HG02973 (cell line): ENCODE results near the gene RELA.
A peak's percentile ranks its signal among the peaks of the same experiment; 100 is the strongest.
"Not testable (repeated sequence)": the region's sequence is repeated elsewhere in the genome, so short reads cannot be mapped to it uniquely, and the experiment has no call there.

Source experiments
- ATAC-seq: cut with Tn5 transposase; IDR thresholded peaks from one replicate; pipeline ENCODE4 v1.9.1; 2021; ENCODE audit warnings: moderate library complexity; ENCODE audit not compliant: unreplicated experiment

The RELA gene

DNA sequence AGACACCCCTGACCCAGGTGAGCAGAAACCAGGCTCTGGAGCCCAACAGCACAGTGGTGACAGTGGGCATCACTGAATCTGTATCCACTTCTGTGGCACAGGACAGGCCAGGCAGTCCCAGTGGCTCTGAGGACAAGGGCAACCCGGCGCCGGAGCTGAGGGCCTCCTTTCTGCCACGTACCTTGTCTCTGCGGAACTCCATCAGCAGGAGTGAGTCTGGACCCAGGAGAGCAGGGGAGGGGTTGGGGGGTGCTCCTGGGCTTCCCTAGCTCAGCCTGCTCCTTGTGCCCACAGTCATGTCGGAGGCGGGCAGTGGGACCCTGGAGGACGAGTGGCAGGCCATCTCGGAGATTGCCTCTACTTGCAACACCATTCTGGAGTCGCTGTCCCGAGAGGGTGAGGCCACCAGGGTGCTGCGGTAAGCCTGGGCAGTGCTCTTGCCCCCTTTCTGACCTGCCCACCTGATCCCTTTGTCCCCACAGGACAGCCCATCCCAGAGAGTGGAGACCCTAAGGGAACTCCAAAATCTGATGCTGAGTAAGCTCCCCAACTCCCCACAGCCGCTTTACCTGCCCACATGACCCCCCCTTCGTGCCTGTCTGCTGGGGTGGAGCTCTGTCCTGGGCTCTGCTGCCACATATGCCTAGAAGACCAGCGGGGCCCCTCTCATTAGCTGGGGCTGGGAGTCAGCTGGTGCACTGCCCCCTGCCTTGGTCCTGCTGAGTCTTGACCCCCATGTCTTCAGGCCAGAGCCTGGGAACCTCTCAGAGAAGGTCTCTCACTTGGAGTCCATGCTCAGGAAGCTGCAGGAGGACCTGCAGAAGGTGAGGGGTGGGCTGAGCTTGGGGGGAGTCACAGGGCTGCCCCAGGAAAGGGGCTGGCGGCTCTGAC lies 12.8 kb downstream of the RELA start:
- no peak for ATAC-seq

DNA sequence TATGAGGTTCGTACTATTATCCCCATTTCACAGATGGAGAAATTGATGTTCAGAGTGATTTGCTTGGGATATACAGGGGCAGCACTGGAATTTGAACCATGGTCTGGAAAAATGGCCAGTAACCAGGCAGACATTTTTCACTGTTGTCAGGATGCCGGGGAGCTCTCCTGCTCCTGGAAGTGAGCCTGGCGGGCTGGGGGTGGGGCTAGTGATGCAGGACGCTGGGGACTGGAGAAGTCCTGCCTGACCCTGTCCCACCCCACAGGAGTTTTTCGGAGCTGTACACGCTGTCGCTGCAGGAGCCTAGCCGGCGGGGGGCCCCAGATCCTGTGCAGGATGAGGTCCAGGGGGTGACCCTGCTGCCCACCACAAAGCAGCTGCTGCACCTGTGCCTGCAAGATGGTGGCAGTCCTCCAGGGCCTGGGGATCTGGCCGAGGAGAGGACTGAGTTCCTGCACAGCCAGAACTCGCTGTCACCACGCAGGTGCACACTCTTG lies 13.7 kb downstream of the RELA start:
- ATAC-seq, result no peak

DNA sequence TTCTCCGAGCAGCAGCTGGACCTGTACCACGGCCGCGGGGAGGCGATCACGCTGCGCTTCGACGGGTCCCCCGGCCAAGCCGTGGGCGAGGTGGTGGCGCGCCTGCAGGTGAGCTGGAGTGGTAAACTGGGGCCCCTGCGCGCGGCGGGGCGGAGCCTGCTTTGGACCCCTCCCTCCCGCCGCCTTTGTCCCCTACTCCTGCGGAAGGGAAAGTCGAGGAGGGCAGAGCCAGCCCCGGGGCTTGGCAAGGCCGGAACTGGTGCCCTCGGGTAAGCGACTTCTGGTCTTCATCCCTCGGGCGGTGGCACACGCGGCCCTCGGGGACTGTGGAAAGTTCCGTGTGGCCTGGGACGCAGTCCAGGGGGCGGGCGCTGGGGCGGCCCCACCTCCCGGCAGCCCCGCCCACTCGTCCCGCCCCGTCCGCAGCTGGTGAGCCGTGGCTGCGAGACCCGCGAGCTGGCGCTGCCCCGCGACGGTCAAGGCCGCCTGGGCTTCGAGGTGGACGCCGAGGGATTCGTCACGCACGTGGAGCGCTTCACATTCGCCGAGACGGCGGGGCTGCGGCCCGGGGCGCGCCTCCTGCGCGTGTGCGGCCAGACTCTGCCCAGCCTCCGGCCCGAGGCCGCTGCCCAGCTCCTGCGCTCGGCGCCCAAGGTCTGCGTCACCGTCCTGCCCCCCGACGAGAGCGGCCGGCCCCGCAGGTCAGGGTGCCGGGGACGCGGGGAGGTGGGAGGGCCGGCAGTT lies 15.6 kb downstream of the RELA start:
- ATAC-seq, result no peak

DNA sequence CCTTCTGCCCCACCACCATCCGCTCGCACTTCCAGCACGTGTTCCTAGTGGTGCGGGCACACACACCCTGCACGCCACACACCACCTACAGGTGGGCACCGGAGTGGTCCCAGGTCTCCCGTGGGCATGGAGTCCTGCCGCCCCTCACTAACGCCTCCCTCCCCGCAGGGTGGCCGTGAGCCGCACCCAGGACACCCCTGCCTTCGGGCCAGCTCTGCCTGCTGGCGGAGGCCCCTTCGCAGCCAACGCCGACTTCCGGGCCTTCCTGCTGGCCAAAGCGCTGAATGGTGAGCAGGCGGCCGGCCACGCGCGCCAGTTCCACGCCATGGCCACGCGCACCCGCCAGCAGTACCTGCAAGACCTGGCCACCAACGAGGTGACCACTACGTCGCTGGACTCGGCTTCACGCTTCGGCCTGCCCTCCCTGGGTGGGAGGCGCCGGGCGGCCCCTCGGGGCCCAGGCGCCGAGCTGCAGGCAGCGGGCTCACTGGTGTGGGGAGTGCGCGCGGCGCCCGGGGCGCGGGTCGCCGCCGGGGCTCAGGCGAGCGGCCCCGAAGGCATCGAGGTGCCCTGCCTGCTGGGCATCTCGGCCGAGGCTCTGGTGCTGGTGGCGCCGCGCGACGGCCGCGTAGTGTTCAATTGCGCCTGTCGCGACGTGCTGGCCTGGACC lies 16.3 kb downstream of the RELA start:
- no peak for ATAC-seq

DNA sequence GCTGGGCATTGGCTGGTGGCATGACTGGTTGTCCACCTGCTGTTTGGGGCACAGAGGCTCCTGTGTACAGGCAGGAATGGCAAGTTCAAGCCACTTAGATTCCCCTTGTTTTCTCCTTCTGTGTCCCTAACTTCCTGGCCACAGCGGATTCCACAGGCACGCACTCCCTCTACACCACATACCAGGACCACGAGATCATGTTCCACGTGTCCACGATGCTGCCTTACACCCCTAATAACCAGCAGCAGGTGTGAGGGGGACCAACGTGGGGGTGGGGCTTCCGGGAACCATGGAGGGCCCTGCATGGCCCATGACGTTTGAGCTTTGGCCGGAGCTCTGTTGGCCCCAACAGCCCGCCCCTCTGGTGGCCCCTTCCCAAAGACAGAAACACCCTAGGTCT lies 17.0 kb downstream of the RELA start:
- ATAC-seq, result no peak

DNA sequence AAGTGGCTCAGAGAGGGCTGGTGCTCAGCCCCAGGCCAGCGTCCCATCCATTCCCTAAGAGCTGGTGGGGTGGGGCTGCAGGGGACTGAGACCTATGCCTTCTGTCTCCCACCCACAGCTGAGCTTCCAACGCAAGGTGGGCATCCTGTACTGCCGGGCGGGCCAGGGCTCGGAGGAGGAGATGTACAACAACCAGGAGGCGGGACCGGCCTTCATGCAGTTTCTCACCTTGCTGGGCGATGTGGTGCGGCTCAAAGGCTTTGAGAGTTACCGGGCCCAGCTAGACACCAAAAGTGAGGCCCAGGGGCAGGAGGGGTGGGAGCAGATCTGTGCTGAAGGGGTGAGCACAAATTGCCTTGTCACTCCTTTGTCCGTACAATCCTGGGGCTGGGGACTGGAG lies 17.9 kb downstream of the RELA start:
- no peak for ATAC-seq

DNA sequence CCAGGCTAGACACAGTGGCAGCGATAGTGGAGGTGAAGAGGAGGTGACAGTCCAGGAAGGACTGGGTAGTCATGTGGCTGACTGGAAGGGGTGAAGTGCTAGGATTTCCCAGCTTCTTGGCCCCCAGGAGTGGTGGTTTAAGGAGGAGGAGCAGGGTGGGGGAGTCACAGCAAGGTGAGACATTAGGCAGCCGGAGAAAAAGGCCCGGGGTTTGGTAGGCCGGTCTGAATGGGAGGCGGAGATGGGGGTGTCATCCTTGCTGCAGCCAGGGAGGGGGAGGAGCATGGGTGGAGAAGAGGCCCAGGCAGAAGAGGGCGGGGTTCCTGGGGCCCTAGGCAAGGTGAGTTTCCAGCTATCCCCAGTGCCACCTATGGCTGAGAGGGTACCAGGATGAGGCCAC lies 18.7 kb downstream of the RELA start:
- no peak for ATAC-seq

DNA sequence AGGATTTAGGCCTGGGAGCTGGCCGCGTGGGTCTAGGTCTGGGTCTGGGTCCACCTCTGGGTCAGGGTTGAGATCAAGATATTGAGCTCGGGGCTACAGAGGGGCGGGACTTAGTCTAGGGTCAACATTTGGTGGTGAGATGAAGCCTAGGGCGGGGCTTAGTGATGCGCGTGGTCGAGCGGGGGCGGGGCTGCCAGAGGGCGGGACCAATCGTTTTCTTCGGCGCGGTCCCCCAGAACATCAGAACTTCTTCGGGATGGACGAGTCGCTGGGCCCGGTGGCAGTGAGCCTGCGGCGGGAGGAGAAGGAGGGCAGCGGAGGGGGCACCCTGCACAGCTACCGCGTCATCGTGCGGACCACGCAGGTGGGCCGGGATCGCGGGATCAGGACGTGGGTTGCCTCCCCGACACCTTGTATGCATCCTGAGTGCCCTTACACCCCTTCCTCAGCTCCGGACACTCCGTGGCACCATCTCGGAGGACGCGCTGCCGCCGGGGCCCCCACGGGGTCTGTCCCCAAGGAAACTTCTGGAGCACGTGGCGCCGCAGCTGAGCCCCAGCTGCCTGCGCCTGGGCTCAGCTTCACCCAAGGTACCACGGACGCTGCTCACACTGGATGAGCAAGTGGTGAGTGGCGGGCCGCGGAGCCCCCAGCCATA lies 20.6 kb downstream of the RELA start:
- ATAC-seq, result no peak

DNA sequence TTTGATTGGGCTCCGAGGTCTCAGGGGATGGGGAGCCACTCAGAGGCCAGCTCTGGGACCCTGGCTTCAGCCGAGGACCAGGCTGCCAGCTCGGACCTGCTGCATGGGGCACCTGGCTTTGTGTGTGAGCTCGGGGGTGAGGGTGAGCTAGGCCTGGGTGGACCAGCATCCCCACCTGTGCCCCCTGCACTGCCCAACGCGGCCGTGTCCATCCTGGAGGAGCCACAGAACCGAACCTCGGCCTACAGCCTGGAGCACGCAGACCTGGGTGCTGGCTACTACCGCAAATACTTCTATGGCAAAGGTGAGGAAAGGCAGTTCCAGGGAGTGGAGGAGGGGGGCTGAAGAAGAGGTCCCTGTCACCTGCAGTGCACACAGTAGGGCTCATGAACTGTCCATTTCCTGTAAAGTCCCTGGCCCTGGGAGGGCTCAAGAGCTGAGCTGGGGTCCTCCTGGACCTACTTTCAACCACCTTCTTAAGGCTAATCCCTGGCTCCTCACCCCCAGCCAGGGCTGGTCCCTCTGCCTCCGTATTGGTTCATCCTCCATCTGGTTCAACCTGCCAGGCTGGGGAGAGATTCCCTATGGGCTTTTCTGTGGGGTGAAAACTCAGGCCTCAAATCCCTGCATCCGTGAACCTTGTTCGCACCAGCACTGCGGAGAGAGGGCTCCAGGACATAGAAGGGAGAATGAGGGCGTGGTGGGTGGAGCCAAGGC lies 21.3 kb downstream of the RELA start:
- ATAC-seq, result no peak

DNA sequence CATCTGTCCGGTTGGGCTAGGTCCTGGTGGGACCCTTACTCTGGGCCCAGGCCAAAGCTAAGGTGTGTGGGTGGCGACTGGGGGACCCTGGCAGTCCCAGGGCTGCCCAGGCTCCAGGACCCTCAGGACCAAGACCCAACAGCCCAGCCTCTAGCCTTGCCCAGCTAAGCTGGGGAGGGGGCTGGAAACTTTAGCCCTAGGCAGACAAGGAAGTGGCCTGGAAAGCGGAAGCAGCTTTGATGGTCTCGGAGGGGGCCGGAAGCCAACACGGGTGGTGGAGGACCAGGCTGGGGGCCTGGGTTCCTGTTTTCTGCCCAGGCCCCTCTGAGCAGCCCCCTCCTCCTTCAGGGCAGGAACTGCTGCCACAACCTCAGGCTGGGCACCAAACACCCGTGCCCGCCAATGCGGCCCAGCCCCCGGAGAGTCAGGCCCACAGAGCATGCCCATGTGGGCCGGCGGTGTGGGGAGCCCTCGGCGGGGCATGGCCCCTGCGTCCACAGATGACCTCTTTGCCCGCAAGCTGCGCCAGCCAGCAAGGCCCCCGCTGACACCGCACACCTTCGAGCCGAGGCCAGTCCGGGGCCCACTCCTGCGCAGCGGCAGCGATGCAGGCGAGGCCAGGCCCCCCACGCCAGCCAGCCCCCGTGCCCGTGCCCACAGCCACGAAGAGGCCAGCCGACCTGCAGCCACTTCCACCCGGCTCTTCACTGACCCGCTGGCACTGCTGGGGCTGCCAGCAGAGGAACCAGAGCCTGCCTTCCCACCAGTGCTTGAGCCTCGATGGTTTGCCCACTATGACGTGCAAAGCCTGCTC lies 22.0 kb downstream of the RELA start:
- ATAC-seq, result no peak

DNA sequence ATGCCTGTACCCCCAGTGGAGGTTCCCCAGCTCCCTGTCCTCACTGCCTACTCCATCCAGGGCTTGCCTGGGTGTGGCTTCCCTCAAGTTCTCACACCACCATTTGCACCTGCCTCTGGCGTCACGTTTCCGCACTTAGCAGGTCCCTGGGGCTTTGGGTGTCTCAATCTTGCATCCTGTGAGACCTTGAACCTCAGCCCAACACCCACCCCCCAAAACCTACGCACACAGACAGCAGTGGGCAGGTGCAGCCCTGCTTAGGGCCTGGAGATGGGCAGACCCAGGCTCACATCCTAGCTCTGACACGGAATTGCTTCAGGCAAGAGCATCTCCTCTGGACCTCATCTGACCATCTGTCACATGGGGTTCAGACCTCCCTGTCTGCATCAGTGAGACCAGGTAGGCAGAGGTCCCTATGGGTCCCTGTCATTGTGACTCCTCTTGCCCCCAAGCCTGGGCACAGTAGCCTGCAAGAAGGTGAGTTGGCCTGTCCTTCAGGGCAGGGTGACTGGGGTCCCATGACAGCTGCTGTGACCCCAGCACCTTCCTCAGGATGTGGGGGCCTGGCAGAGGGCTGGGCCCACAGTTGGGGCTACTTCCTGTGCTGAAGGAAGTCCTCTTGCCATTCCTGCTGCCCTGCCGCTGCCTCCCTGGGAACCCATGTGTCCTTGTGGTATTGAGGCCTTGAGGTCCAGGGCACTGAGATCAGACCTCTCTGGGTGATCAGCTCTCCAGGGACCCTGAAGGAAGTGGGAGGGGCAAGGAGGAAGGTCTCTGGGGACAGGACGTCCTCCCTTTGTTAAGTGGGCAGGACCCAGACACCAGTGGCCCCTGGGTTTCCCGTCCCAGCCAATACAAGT lies 22.9 kb downstream of the RELA start:
- ATAC-seq, result peak; percentile 33

DNA sequence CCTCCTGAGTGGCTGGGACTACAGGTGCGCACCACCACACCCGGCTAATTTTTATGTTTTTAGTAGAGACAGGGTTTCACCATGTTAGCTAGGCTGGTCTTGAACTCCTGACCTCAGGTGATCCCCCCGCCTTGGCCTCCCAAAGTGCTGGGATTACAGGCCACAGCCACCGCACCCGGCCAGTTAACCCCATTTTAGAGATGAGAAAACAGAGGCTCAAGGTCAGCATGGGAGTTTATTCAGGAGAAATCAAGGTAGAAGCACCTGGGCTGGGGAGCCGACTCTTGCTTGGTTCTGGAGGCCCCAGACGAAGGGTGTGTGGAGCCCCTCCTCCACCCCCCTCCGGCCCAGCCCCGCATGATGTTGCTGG lies 23.5 kb downstream of the RELA start:
- not testable (repeated sequence) for ATAC-seq

DNA sequence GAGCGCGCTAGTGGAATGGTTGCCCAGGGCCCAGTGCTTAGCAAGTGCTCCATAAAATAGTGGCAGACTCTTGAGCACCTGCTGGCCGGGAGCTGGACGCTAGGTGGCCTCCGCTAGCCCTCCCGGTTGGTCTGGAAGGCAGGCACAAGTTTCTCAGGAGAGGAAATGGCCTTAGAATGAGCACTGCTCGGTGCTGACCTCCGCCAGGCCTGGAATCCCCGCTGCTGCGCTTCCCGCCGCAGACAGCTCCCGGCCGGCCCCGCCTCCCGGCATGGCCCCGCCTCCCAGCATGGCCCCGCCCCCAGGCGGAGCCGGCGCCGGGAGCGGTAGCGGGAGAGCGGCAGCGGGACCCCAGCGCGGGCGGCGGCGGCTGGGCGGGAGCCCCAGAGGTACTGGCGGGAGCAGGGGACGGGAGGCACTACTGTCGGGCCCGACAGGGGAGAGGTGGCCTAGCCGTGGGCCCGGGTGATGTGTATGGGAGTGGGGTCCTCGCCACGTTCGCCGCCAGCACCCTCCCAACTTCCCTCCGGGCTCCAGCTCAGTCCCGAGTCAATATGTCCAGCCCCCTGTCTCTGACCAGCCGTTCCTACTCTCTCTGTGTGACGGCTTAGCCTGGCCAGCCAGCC lies 24.8 kb downstream of the RELA start, which contains the start of gene SIPA1:
Gene SIPA1 (plus strand): TSS at position 308 of the 626 bp plus-strand sequence. CDS start 2,821 bp downstream, outside the sequence.
- peak; percentile 37 for ATAC-seq

DNA sequence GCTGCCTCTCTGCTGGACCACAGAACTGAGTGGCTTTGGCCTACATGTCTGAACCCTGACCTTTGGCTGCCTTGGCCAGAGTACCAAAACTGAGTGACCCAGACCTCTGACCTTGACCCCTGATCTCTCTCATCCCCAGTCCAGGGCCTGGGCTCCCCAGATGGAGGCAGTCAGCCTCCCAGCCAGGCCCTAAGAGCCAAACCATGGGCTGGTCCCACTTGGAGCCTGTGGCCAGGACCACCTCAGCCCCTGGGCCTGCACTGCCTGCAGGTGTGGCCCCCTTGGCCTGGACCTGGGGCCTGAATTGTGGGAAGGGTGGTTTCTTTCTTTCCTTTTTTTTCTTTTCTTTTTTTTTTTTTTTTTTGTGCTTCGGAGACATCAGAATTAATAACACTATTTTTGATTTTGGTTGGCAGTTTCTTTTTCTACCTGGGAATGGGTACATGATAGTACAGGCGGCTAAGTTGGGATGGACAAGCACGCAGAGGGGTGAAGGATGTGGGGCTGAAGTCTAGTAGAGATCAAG lies 25.6 kb downstream of the RELA start:
- ATAC-seq, result no peak

DNA sequence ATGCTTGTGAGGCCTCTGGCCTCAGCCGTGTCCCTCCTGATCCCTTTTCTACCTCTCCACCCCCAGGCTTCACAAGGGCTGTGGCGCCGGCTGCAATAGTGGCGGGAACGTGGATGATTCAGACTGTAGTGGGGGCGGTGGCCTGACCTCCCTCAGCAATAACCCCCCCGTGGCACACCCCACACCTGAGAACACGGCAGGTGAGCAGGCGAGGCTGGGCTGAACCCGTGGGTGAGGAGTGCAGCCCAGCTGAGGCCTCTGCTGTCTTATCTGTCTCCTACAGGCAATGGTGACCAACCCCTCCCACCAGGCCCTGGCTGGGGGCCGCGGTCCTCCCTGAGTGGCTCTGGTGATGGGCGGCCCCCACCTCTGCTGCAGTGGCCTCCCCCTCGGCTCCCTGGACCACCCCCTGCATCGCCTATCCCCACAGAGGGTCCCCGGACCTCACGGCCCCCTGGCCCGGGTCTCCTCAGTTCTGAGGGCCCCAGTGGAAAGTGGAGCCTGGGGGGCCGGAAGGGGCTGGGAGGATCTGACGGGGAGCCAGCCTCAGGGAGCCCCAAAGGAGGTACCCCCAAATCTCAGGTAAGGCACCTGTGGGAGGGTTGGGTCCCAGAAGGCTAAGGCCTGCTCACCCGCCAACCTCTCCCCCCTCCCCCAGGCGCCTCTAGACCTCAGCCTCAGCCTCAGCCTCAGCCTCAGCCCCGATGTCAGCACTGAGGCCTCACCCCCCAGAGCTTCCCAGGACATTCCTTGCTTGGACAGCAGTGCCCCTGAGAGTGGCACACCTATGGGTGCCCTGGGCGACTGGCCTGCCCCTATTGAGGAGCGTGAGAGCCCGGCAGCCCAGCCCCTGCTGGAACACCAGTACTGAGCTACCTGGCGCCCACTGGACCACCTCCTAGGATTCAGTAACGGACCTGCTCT lies 26.3 kb downstream of the RELA start:
- ATAC-seq, result no peak

DNA sequence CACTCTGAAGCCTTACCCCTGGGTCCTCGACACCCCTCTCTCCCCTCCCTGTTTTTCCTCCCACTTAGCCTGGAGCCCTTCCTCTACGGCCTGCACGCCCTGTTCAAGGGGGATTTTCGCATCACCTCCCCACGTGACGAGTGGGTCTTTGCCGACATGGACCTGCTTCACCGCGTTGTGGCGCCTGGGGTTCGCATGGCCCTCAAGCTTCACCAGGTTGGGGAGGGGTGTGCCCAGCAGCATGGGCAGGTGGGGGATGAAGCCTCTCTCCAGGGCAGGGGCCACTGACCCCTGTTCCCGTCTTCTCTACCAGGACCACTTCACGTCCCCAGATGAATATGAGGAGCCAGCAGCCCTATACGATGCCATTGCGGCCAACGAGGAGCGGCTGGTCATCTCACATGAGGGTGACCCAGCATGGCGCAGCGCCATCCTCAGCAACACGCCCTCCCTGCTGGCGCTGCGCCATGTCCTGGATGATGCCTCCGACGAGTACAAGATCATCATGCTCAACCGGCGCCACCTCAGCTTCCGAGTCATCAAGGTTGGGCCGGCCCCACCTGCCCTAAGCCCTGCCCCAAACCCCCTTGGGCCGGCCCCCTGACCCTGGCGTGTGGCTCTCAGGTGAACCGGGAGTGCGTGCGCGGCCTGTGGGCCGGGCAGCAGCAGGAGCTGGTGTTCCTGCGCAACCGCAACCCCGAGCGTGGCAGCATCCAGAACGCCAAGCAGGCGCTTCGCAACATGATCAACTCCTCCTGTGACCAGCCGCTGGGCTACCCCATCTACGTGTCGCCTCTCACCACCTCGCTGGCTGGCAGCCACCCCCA lies 27.6 kb downstream of the RELA start:
- ATAC-seq, result no peak
